Neural cell (in vitro differentiated cells): ENCODE results near the gene ZBTB7C. TPM values are rescaled to one million over a fixed set of nuclear protein-coding genes. Genes with fewer than 3 reads are reported as not detected.

ENCODE experiments used
- H2AFZ ChIP-seq: fragments of 200-600, 300-800 bp; sonication (generic), shearing (Covaris generic); 2 replicates; pipeline ENCODE4 v1.6.0; 2014; ENCODE audit warnings: low read depth, mild to moderate bottlenecking, antibody characterized with exemption, low read length, moderate library complexity
- H3F3A ChIP-seq: fragments of 200-600 bp; shearing (Covaris generic); 2 replicates; pipeline ENCODE4 v1.6.1; 2016; ENCODE audit warnings: mild to moderate bottlenecking, moderate library complexity, mixed read lengths, antibody characterized with exemption, low read length; ENCODE audit not compliant: insufficient read depth, poor library complexity, severe bottlenecking
- H3K27ac ChIP-seq: fragments of 200-600, 300-800 bp; sonication (generic), shearing (Covaris generic); 2 replicates; pipeline ENCODE4 v1.5.1; 2014; ENCODE audit warnings: mild to moderate bottlenecking, low read length, moderate library complexity
- H3K27me3 ChIP-seq: fragments of 300-800, 200-600 bp; sonication (generic), shearing (Covaris generic); 2 replicates; pipeline ENCODE4 v1.6.0; 2014; ENCODE audit warnings: mild to moderate bottlenecking, low read depth, low read length, moderate library complexity; ENCODE audit not compliant: insufficient read depth
- H3K36me3 ChIP-seq: fragments of 300-800, 200-600 bp; sonication (generic), shearing (Covaris generic); 2 replicates; pipeline ENCODE4 v1.5.1; 2014; ENCODE audit warnings: mild to moderate bottlenecking, antibody characterized with exemption, low read length, moderate library complexity; ENCODE audit not compliant: insufficient read depth
- H3K4me2 ChIP-seq: fragments of 300-800, 200-600 bp; sonication (generic), shearing (Covaris generic); 2 replicates; pipeline ENCODE4 v1.6.0; 2014; ENCODE audit warnings: mild to moderate bottlenecking, low read length
- H3K4me3 ChIP-seq: fragments of 300-800, 200-600 bp; sonication (generic), shearing (Covaris generic); 2 replicates; pipeline ENCODE4 v1.5.1; 2014; ENCODE audit warnings: mild to moderate bottlenecking, low read length, moderate library complexity
- H3K79me2 ChIP-seq: fragments of 200-600 bp; shearing (Covaris generic); replicated peaks from 2 replicates; pipeline ENCODE4 v1.6.0; 2014; ENCODE audit warnings: mild to moderate bottlenecking, low read length, moderate library complexity; ENCODE audit not compliant: insufficient read depth
- H3K9ac ChIP-seq: fragments of 300-800, 200-600 bp; sonication (generic), shearing (Covaris generic); 2 replicates; pipeline ENCODE4 v1.6.1; 2016; ENCODE audit warnings: mild to moderate bottlenecking, low read length, mixed read lengths
- H3K9me2 ChIP-seq: fragments of 200-600 bp; shearing (Covaris generic); 2 replicates; pipeline ENCODE4 v1.6.1; 2016; ENCODE audit warnings: mild to moderate bottlenecking, low read length, mixed read lengths; ENCODE audit not compliant: insufficient read depth
- H3K9me3 ChIP-seq: fragments of 200-600, 300-800 bp; sonication (generic), shearing (Covaris generic); 2 replicates; pipeline ENCODE4 v1.6.1; 2016; ENCODE audit warnings: mild to moderate bottlenecking, mixed run types, low read length, moderate library complexity, mixed read lengths
- H4K20me1 ChIP-seq: fragments of 200-600 bp; shearing (Covaris generic); 2 replicates; pipeline ENCODE4 v1.6.1; 2016; ENCODE audit warnings: mild to moderate bottlenecking, mixed run types; ENCODE audit not compliant: insufficient read depth
- CTCF ChIP-seq: fragments of 450-650 bp; IDR thresholded peaks from 2 replicates; pipeline ENCODE4 v1.5.1; 2014; ENCODE audit warnings: antibody characterized with exemption, mild to moderate bottlenecking, moderate library complexity; ENCODE audit not compliant: poor library complexity, severe bottlenecking
- EP300 ChIP-seq: fragments of 450-650 bp; conservative IDR thresholded peaks from 2 replicates; pipeline ENCODE4 v1.6.1; 2014; ENCODE audit warnings: antibody characterized with exemption, mild to moderate bottlenecking, moderate library complexity; ENCODE audit not compliant: poor library complexity, severe bottlenecking
- EZH2 ChIP-seq: fragments of 200-600, 300-800 bp; shearing (Covaris generic), sonication (generic); IDR thresholded peaks from 2 replicates; pipeline ENCODE4 v1.6.1; 2014; ENCODE audit warnings: antibody characterized with exemption, low read length, borderline replicate concordance, mild to moderate bottlenecking; ENCODE audit not compliant: insufficient read depth, poor library complexity, severe bottlenecking
- MXI1 ChIP-seq: fragments of 450-650 bp; conservative IDR thresholded peaks from 2 replicates; pipeline ENCODE4 v1.6.1; 2014; ENCODE audit warnings: antibody characterized with exemption, mild to moderate bottlenecking; ENCODE audit not compliant: poor library complexity, severe bottlenecking
- POLR2AphosphoS5 ChIP-seq: IDR thresholded peaks from 2 replicates; pipeline ENCODE4 v1.6.1; 2012
- RAD21 ChIP-seq: fragments of 450-650 bp; conservative IDR thresholded peaks from 2 replicates; pipeline ENCODE4 v1.6.1; 2014; ENCODE audit warnings: antibody characterized with exemption, mild to moderate bottlenecking, moderate library complexity
- REST ChIP-seq: IDR thresholded peaks from 2 replicates; pipeline ENCODE4 v1.6.1; 2012; ENCODE audit warnings: borderline replicate concordance
- SMC3 ChIP-seq: fragments of 450-650 bp; conservative IDR thresholded peaks from 2 replicates; pipeline ENCODE4 v1.6.1; 2014; ENCODE audit warnings: antibody characterized with exemption, mild to moderate bottlenecking, moderate library complexity; ENCODE audit not compliant: poor library complexity
- TAF1 ChIP-seq: IDR thresholded peaks from 2 replicates; pipeline ENCODE4 v1.6.1; 2012; ENCODE audit warnings: low read depth
- polyA plus RNA-seq: library from polyadenylated mRNA; depleted of rRNA; stranded (reverse); fragments of >200 nt; gene quantifications from 2 replicates; pipeline ENCODE4 v1.2.3, GENCODE V29; 2014

ZBTB7C gene
- polyA plus RNA-seq, 1 donor from 2014 or later: 2.4 TPM

- no peaks in the 10 kb centered on the region for H4K20me1 ChIP-seq
- no peak for TF ChIP-seq EZH2
- TF ChIP-seq EP300: no peak
- TF ChIP-seq RAD21: no peak
- TF ChIP-seq POLR2AphosphoS5: no peak
- TF ChIP-seq TAF1: no peak
- TF ChIP-seq CTCF: no peak
- TF ChIP-seq SMC3: no peak
- H2AFZ ChIP-seq: no peak overlapping the region
- no peaks in the 10 kb centered on the region for H3K9me3 ChIP-seq
- no peak overlapping the region for H3K4me3 ChIP-seq
- H3K9me2 ChIP-seq: no peaks in the 10 kb centered on the region
- no peak overlapping the region for H3K27ac ChIP-seq
- no peaks in the 10 kb centered on the region for H3K36me3 ChIP-seq
- H3K9ac ChIP-seq: no peak overlapping the region
- no peaks in the 10 kb centered on the region for H3F3A ChIP-seq
- no peaks in the 10 kb centered on the region for H3K79me2 ChIP-seq
- H3K27me3 ChIP-seq: no peaks in the 10 kb centered on the region
- H3K4me2 ChIP-seq: no peak overlapping the region
Measured at GRCh38 chr18:48098538-48098937, 310.6 kb downstream of the ZBTB7C start.

- H3K79me2 ChIP-seq: no peaks in the 10 kb centered on the region
- no peaks in the 10 kb centered on the region for H3F3A ChIP-seq
- H3K9me2 ChIP-seq: no peaks in the 10 kb centered on the region
- no peak overlapping the region for H3K9ac ChIP-seq
- TF ChIP-seq SMC3 (no peak), EP300 (no peak)
- no peak overlapping the region for H3K4me2 ChIP-seq
- no peaks in the 10 kb centered on the region for H3K36me3 ChIP-seq
- no peaks in the 10 kb centered on the region for H4K20me1 ChIP-seq
- no peak overlapping the region for H2AFZ ChIP-seq
- H3K27ac ChIP-seq: no peak overlapping the region
- no peaks in the 10 kb centered on the region for H3K27me3 ChIP-seq
- no peaks in the 10 kb centered on the region for H3K9me3 ChIP-seq
- no peak overlapping the region for H3K4me3 ChIP-seq
Measured at GRCh38 chr18:48098007-48098406, 311.2 kb downstream of the ZBTB7C start.

GRCh38 chr18:48095726-48096125, 313.5 kb downstream of the ZBTB7C start:
- Histone ChIP-seq H3K27me3 (no peaks in the 10 kb centered on the region), H3K9ac (no peak overlapping the region), H3K4me2 (no peak overlapping the region), H2AFZ (no peak overlapping the region), H3K36me3 (no peaks in the 10 kb centered on the region), H3F3A (no peaks in the 10 kb centered on the region), H3K79me2 (no peaks in the 10 kb centered on the region), H3K4me3 (no peak overlapping the region), H3K9me3 (no peaks in the 10 kb centered on the region), H3K27ac (no peak overlapping the region), H4K20me1 (no peaks in the 10 kb centered on the region), H3K9me2 (no peaks in the 10 kb centered on the region)
- TF ChIP-seq POLR2AphosphoS5 (no peak), RAD21 (no peak), EZH2 (no peak), SMC3 (no peak), TAF1 (no peak), MXI1 (no peak), REST (no peak), EP300 (no peak)
